GM15510 (cell line): ENCODE data around the gene SIPA1L3.
A peak's percentile ranks its signal among the peaks of the same experiment; 100 is the strongest.

Source experiments
- POLR2A ChIP-seq: IDR thresholded peaks from 3 replicates; pipeline ENCODE4 v1.6.1; 2011; ENCODE audit warnings: borderline replicate concordance; ENCODE audit not compliant: insufficient read length; ENCODE audit errors: extremely low read depth

SIPA1L3 gene

GRCh38 chr19:38044267-38045111, 137.5 kb downstream of the SIPA1L3 start:
- TF ChIP-seq POLR2A = no peak

GRCh38 chr19:38045554-38046253, 138.7 kb downstream of the SIPA1L3 start:
- TF ChIP-seq POLR2A = no peak

GRCh38 chr19:38046254-38047048, 139.4 kb downstream of the SIPA1L3 start:
- peak; percentile 23 for TF ChIP-seq POLR2A

- TF ChIP-seq POLR2A = no peak
Measured at GRCh38 chr19:38047049-38047438, 140.0 kb downstream of the SIPA1L3 start.

GRCh38 chr19:38047641-38048040, 140.6 kb downstream of the SIPA1L3 start:
- TF ChIP-seq POLR2A = no peak

GRCh38 chr19:38049105-38049649, 142.2 kb downstream of the SIPA1L3 start:
- TF ChIP-seq POLR2A = peak; percentile 52

GRCh38 chr19:38055010-38055409, 148.0 kb downstream of the SIPA1L3 start:
- no peak for TF ChIP-seq POLR2A

- no peak for TF ChIP-seq POLR2A
Measured at GRCh38 chr19:38055655-38056521, 148.9 kb downstream of the SIPA1L3 start.

GRCh38 chr19:38056646-38057045, 149.6 kb downstream of the SIPA1L3 start:
- TF ChIP-seq POLR2A = no peak

- TF ChIP-seq POLR2A = no peak
Measured at GRCh38 chr19:38057959-38058690, 151.1 kb downstream of the SIPA1L3 start.

GRCh38 chr19:38059897-38060296, 152.9 kb downstream of the SIPA1L3 start:
- no peak for TF ChIP-seq POLR2A

GRCh38 chr19:38060331-38060730, 153.3 kb downstream of the SIPA1L3 start:
- TF ChIP-seq POLR2A = no peak

GRCh38 chr19:38061294-38061693, 154.3 kb downstream of the SIPA1L3 start:
- no peak for TF ChIP-seq POLR2A
